MM.1S (cell line): Measurements from ENCODE around the gene TMEM97.

Experiments used
- DNase-seq: peaks from one replicate; pipeline ENCODE4 v3.0.0-alpha.2; 2015
- H2AFZ ChIP-seq: fragments of 300-600 bp; sonication (generic); 2 replicates; pipeline ENCODE4 v1.6.0; 2016; ENCODE audit warnings: antibody characterized with exemption, low read length
- H3F3A ChIP-seq: fragments of 300-600 bp; sonication (generic); 2 replicates; pipeline ENCODE4 v1.6.1; 2016; ENCODE audit warnings: mild to moderate bottlenecking, antibody characterized with exemption, low read length, moderate library complexity, mixed read lengths; ENCODE audit not compliant: insufficient read depth
- H3K27ac ChIP-seq: fragments of 300-600 bp; sonication (generic); 2 replicates; pipeline ENCODE4 v1.5.1; 2016; ENCODE audit warnings: mild to moderate bottlenecking, low read length
- H3K27me3 ChIP-seq: fragments of 300-600 bp; sonication (generic); replicated peaks from 2 replicates; pipeline ENCODE4 v1.6.0; 2016; ENCODE audit warnings: low read length; ENCODE audit not compliant: insufficient read depth
- H3K36me3 ChIP-seq: fragments of 300-600 bp; sonication (generic); replicated peaks from 2 replicates; pipeline ENCODE4 v1.6.1; 2016; ENCODE audit warnings: mild to moderate bottlenecking, low read length, mixed read lengths; ENCODE audit not compliant: insufficient read depth
- H3K4me1 ChIP-seq: fragments of 300-600 bp; sonication (generic); 2 replicates; pipeline ENCODE4 v1.6.1; 2016; ENCODE audit warnings: low read length, mixed read lengths
- H3K4me2 ChIP-seq: fragments of 300-600 bp; sonication (generic); 2 replicates; pipeline ENCODE4 v1.6.0; 2016; ENCODE audit warnings: low read depth, low read length
- H3K4me3 ChIP-seq: fragments of 300-600 bp; sonication (generic); 2 replicates; pipeline ENCODE4 v1.5.1; 2016; ENCODE audit warnings: low read length, mixed read lengths
- H3K79me2 ChIP-seq: fragments of 300-600 bp; sonication (generic); 2 replicates; pipeline ENCODE4 v1.6.1; 2016; ENCODE audit warnings: mixed run types, low read length, mixed read lengths
- H3K9ac ChIP-seq: fragments of 300-600 bp; sonication (generic); 2 replicates; pipeline ENCODE4 v1.6.1; 2016; ENCODE audit warnings: low read length, mixed read lengths
- H3K9me2 ChIP-seq: fragments of 300-600 bp; sonication (generic); replicated peaks from 2 replicates; pipeline ENCODE4 v1.6.1; 2016; ENCODE audit warnings: mild to moderate bottlenecking, low read length, mixed read lengths; ENCODE audit not compliant: insufficient read depth
- H3K9me3 ChIP-seq: fragments of 300-600 bp; sonication (generic); replicated peaks from 2 replicates; pipeline ENCODE4 v1.6.1; 2016; ENCODE audit warnings: mild to moderate bottlenecking, low read length, mixed read lengths; ENCODE audit not compliant: insufficient read depth
- H4K20me1 ChIP-seq: fragments of 300-600 bp; sonication (generic); 2 replicates; pipeline ENCODE4 v1.6.1; 2016; ENCODE audit warnings: mild to moderate bottlenecking, low read length, moderate library complexity, mixed read lengths; ENCODE audit not compliant: insufficient read depth
- CTCF ChIP-seq: fragments of 300-600 bp; sonication (generic); IDR thresholded peaks from 2 replicates; pipeline ENCODE4 v1.5.1; 2016; ENCODE audit warnings: antibody characterized with exemption, low read length, mixed read lengths
- EZH2 ChIP-seq: fragments of 300-600 bp; sonication (generic); optimal IDR thresholded peaks from 2 replicates; pipeline ENCODE3; 2017; ENCODE audit warnings: low read depth, mild to moderate bottlenecking, antibody characterized with exemption, low read length, mixed read lengths
- EZH2phosphoT487 ChIP-seq: fragments of 300-600 bp; sonication (generic); IDR thresholded peaks from 2 replicates; pipeline ENCODE4 v1.6.1; 2018; ENCODE audit warnings: antibody characterized with exemption, low read length

The TMEM97 gene

GRCh38 chr17:28282596-28282995, 36.4 kb upstream of the TMEM97 start:
- Histone ChIP-seq H3K4me3 (no peak overlapping the region), H3K27me3 (peaks cover 19% of the 10 kb centered on the region), H2AFZ (no peak overlapping the region), H3K36me3 (no peaks in the 10 kb centered on the region), H3K79me2 (no peaks in the 10 kb centered on the region), H3F3A (peaks cover 5% of the 10 kb centered on the region; the same call in 1 of the 2 replicates), H3K9me2 (no peaks in the 10 kb centered on the region), H3K9ac (no peak overlapping the region), H3K9me3 (no peaks in the 10 kb centered on the region), H3K4me2 (no peak overlapping the region), H3K4me1 (no peaks in the 10 kb centered on the region), H4K20me1 (no peaks in the 10 kb centered on the region), H3K27ac (no peak overlapping the region)
- TF ChIP-seq EZH2 (no peak), CTCF (no peak), EZH2phosphoT487 (no peak)
- DNase-seq: no peak

- Histone ChIP-seq H3K79me2 (no peaks in the 10 kb centered on the region), H3F3A (no peaks in the 10 kb centered on the region), H3K9me2 (no peaks in the 10 kb centered on the region), H3K4me2 (no peak overlapping the region), H3K9ac (no peak overlapping the region), H3K4me1 (no peaks in the 10 kb centered on the region), H2AFZ (no peak overlapping the region), H3K4me3 (no peak overlapping the region), H3K9me3 (no peaks in the 10 kb centered on the region), H3K27me3 (peaks cover 6% of the 10 kb centered on the region; the same call in 1 of the 2 replicates), H4K20me1 (no peaks in the 10 kb centered on the region), H3K27ac (no peak overlapping the region), H3K36me3 (no peaks in the 10 kb centered on the region)
- no peak for TF ChIP-seq EZH2phosphoT487
- no peak for TF ChIP-seq EZH2
- TF ChIP-seq CTCF: no peak
- DNase-seq: no peak
These were observed 33.0 kb upstream of the TMEM97 start for GRCh38 chr17:28285965-28286364.

GRCh38 chr17:28290703-28291102, 28.3 kb upstream of the TMEM97 start:
- H3K9ac ChIP-seq: no peak overlapping the region
- no peaks in the 10 kb centered on the region for H3K9me2 ChIP-seq
- H3K4me3 ChIP-seq: no peak overlapping the region
- no peaks in the 10 kb centered on the region for H4K20me1 ChIP-seq
- H3K36me3 ChIP-seq: no peaks in the 10 kb centered on the region
- H2AFZ ChIP-seq: no peak overlapping the region
- H3K79me2 ChIP-seq: no peaks in the 10 kb centered on the region
- DNase-seq: no peak
- H3K27ac ChIP-seq: no peak overlapping the region
- no peak overlapping the region for H3K4me2 ChIP-seq
- no peak for TF ChIP-seq CTCF
- TF ChIP-seq EZH2: no peak
- no peak for TF ChIP-seq EZH2phosphoT487
- peaks cover 1% of the 10 kb centered on the region; the same call in 1 of the 2 replicates for H3F3A ChIP-seq
- H3K9me3 ChIP-seq: no peaks in the 10 kb centered on the region
- no peaks in the 10 kb centered on the region for H3K27me3 ChIP-seq
- H3K4me1 ChIP-seq: 0 out of 2 replicates have a peak, but pooled peaks cover 2% of the 10 kb centered on the region
